GM19324 (cell line): ENCODE data around the gene NBPF1.
"Not testable (repeated sequence)": the region's sequence is repeated elsewhere in the genome, so short reads cannot be mapped to it uniquely, and the experiment has no call there.

Experiments used
- ATAC-seq: cut with Tn5 transposase; IDR thresholded peaks from one replicate; pipeline ENCODE4 v1.9.1; 2021; ENCODE audit warnings: mild to moderate bottlenecking, moderate library complexity; ENCODE audit not compliant: unreplicated experiment, low FRiP score

The NBPF1 gene

DNA sequence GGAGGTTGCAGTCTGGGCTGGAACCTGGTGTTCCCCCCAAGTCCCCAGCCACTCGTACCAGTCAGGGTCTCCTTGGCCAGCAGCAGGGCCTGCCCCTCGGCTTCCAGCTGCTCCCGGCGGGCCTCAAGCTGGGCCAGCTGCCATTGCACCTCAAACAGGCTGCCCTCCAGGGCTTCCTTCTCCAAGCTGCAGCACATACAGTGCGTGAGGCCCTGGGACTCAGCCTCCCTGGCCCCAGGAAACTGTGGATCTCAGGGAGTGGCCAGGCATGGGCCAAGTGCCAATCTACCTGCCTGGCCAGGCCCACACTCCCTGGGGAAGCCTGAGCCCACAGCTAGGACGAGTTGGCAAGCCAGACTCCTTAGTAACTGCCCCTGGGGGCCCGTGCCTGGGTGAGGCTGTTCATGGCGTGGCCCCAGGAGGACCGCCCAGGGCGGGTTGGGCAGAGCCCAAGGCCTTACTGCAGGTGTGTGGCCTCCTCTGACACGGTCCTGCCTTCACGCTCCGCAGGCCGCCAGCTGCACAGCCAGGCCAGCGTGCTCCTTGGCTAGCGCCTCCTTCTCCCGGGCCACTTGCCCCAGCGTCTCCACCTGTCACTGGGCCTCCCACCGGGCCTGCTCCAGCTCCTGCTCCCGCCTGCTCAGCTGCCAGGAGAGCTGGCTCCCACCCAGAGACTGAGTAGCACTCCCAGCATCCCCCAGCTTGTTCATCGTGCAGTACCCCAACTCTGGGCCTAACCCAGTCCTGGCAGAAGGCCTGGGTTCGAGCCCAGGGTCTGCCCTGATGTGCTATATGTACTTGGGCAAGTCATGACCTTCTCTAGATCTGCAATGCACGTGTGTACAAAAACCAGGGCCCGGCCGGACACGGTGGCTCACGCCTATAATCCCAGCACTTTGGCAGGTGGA, 10.7 kb upstream of the NBPF1 start:
- not testable (repeated sequence) for ATAC-seq

DNA sequence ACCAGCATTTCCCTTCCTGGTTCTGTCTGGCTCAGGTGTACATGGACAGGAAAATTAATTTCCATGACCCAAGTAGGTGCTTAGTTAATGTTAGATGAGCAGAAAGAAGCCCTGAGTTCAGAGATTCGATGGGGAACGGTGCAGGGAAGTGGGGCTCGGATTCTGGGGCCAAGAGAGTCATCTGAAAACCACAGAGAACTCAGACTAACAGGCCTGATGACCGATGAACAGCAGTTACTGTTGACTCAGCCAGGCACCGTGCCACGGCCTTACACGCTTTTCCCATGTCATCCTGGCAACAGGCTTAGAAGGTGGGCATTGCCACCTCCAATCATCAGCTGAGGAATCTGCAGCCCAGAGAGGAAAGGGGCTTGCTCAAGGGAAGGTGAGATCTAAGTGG, 10.0 kb upstream of the NBPF1 start:
- ATAC-seq: not testable (repeated sequence)

DNA sequence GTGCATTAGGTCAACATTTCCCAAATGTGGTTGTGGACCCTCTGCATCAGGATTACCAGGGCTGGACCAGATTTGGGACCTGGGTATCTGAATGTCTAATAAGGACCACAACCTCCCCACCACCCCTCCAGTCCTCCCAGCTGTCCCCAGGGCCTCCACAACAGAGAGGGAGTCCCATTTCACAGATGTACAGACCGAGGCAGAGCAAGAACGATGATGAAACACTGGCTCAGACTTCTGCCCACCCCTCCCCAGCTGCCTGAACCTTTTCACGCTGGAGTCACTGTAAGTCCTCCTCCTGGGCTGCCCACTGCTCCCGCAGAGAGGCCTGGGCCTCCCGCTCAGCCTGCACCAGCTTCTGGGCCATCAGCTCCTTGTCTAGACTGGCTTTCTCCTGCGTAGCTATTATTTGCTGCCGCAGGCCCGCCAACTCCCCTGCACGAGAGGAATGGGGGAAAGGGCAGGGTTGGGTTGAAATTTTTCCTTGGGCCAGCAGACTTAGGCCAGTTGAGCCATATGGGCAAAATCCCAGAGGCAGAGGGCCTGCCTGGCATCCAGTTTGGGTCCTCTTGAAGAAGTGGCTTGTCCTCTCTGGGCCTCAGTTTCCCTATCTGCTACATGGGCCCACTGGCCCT, 8.4 kb upstream of the NBPF1 start:
- ATAC-seq: not testable (repeated sequence)

DNA sequence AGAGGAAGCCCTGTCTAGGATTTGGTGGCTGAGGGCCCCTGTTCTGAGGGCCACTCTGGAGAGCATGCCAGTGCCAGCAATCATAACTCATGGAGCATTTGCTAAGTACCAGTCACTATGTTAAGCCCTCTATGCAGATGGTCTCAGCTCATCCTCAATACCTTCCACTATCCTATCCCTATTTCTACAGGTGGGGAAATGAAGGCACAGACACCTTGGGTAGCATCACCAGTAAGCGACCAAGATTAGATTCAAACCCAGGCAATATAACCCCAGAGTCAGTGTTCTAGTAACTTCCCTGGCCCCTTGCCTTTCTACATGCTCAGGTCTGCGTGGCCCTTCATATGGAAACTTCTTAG, 7.9 kb upstream of the NBPF1 start:
- ATAC-seq: no peak

DNA sequence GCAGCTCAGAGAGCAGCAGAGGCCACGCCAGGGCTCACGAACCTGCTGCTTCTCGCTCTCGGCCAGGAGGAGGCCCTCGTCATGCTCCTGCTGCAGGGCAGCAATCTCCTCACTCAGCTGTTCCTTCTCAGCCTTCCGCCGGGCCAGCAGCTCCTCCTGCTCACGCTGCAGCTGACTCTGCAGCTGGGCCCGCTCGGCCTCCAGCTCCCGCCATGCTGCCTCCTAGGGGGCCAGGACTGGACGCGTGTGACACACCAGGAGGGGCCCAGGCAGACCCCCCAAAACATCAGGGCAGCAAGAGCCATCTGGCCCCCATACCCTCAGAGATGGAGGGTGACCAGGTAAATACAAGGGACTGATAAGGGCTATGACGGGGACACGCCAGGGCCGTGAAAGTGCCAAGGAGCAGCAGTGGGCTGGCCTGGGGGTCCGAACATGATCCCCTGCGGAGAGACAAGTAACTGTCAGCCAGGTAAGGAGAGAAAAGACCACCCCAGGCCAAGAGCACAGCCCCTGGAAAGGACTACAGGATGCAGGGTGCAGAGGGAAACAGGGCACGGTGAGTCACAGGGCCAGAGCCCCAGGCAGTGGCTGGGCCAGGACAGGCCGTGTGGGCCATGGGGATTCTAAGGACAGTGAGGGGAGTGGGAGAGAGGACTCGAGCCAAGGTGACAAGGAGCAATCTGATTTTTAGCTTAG, 6.6 kb upstream of the NBPF1 start:
- ATAC-seq: not testable (repeated sequence)

DNA sequence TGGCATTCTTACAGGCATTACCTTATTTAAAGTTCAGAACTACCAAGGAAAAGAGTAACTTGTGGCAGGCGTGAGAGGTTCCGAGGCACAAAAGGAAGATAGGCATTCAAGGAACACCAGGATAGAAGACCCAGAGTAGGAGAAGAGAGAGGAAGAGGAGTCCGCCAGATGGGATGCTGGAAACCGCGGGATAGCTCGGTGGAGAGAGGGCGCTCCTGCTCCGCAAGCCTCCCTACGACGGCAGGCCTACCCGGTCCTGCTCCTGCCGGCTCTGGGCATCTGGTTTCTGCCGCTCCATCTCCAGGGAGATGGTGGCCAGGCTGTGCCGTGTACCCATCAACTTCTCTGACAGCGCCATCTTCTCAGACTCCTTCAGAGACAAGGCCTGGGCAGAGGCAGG, 5.4 kb upstream of the NBPF1 start:
- no peak for ATAC-seq

DNA sequence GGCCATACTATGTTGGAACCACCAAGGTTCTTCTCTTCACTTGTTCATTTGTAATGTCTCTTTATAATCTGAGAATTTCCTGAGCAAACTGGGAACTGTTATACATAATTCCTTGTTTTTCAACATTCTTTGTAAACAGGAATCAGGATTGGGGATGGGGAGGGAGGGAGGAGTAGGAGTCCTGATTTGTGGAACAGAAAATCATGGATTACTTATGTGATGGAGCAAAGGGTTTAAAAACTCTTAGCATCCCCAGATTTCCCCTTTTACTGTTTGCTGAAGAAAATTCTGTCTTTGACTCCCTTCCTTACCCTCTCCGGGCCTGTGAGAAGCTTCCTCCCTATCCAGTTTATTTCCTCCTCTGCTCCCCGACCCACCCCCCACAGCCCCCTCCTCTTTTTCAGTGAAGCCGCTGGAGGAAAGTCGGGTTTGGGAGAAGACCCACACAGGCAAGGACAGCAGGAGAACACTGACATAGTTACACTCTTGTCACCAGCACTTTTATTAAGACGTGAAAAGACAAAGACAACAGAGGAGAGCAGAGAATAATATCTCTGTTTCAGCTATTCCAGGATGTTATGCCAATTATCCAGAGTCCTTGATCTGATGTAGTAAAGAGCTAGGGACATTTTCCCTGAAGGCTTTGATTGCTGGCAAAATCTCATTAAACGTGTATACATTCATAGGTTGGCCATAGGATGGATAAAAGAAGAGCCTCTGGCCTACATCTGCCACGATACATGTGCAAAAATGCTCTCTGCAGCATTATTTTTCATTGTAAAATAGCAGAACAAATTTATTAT, 4.6 kb upstream of the NBPF1 start:
- ATAC-seq: no peak

DNA sequence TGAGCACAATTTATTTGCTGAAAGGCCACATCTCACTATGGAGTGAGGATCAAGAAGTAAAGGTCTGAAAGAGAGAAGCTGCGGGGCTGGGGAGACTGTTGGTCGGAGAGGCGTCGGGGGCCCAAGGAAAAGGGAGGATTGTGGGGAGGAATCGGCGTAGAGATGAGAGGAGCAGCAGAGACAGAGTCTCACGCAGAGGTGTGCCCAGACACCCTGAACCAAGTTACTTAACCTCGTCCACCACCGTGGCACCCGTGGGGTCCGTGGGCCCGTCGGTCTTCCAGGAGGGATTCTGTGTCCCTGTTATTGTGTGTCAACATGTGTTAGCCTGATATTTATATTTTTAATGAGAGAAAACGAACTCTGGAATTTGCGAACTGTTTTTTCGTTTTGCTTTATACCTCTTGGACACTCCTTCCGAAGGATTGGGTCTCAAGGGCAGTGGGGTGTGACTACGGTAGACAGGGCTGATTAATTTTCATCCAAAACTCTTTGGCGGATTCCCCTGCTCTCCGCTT, 3.8 kb upstream of the NBPF1 start:
- no peak for ATAC-seq

DNA sequence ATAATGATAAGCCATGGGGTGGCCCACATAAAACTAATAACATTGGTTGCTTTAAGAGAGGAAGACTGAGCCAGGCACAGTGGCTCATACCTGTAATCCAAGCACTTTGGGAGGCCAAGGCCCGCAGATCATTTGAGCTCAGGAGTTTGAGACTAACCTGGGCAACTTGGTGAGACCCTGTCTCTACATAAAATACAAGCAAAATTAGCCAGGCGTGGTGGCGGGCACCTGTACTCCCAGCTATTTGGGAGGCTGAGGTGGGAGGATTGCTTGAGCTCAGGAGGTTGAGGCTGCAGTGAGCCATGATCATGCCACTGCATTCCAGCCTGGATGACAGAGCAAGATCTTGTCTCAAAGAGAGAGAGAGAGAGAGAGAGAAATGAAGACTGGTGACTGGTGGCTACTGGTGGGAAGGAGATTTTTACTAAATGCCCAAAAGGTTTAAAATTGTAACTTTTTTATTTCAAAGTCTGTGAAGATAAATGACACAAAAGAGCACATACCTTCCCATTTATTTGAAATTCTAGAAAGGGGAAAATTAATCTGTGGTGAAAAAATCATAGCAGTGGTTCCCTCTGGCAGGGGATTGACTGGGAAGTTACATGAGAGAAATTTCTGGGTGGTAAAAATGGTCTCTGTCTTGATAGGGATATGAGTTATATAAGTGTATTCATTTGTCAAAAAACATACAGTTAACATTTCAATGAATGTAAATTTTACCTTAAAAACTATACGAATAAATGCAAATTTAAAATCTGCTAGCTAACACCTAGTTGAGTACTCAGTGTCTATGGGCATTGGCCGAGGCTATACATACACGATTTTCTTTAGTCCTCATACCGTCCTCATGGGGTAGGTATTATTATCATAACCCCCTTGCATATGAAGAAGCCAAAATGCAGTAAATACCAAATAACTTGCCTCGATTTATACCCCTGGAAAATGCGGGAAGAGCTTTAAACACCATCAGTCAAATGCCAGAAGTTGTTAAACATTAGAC, 2.2 kb upstream of the NBPF1 start:
- no peak for ATAC-seq

DNA sequence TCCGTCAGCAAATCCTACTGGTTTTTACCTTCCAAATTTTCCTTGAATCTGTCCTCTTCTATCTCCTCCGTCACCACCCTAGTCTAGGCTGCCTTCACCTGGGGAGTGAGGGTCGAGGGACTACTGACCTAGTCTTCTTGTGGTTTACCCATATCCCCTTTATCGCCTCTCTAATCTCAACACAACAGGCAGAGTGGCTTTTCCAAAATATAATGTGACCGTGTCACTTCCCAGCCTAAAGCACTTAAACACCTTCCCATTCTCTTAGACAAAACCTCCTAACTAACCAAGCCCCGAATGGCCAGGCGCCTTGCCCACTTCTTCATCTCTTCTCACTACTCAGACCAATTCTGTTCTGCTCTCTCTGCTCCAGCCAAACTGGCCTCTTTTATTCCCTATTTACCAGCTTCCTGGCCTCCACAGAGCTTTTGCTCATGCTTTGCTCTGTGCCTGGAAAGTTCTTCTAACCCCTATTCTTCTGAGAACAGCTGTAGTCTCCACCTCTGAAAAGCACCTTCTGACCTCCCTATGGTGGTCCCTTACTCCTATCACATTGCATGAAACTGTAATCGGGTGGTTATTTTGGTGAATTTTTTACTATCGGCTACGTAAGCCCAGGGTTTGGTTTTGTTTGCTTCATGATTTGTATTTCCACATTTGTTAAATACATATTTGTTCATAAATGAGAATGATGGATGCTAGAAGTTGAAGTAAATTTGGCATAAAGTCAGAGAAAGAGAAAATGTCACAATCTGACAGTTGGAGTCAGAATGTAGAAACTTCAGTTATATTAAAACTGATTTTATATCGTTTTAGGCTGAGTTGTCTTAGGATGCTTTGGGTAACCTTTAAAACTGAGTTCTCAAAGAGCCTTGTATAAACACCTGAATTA, 1.2 kb upstream of the NBPF1 start:
- ATAC-seq: no peak

DNA sequence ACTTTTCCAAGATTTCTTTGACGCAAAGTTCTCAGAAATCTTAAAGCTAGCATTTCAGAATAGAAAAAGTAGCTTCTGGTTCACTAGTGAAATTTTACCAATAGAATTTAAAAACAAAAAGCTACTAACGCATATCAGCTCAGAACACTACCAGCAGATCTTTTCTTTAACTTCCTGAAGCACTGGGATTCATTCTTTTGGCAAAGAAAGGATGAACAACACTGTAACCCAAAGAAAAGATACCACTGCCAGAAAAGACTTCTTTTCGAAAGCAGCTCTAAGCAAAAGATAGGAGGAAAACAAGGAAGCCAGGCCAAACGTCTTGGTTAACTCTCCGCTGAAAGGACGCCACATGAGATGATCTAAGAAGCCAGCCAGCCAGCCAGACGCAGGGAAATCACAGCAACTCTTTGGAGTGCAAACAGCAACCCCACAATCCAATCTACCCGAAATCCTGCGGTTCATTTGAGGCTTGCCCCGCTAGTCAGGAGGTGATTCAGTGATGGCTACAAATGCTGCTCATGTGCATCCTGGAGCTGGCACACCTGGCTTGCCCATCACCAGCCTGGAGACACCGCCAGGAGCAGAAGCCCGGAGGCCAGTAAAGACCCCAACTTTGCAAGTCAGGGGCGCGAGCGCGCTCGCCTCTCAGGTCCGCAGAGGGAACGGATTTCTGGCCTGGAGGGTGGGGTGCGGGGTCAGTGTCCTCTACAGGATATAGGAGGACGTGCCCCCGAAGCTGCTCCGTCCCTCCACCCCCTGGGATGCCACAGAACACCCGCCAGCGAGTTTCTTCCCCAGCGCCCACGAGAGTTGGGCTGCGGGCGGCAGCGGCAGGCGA, 812 bp downstream of the NBPF1 start:
- ATAC-seq: no peak

DNA sequence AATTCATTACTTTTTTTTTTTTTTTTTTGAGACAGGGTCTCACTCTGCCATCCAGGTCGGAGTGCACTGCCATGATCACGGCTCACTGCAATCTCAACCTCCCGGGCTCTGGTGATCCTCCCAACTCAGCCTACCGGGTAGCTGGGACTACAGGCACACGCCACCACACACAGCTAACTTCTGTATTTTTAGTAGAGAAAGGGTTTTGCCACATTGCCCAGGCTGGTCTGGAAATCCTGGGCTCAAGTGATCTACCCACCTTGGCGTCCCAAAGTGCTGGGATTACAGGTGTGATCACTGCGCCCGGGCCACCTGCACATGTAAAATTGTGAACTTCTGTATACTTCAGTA, 1.4 kb downstream of the NBPF1 start:
- not testable (repeated sequence) for ATAC-seq

DNA sequence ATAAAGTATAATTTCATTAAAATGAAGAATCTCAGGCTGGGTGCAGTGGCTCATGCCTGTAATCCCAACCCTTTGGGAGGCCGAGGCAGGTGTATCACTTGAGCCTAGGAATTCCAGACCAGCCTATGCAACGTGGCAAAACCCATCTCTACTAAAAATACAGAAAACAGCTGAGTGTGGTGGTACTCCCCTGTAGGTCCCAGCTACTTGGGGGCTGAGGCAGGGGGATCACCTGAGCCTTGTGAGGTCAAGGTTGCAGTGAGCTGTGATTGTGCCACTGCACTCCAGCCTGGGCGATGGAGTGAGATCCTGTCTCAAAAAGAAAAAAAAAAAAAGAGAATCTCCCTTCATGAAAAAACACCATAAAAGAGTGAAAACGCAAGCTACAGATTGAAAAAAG, 2.2 kb downstream of the NBPF1 start:
- not testable (repeated sequence) for ATAC-seq

DNA sequence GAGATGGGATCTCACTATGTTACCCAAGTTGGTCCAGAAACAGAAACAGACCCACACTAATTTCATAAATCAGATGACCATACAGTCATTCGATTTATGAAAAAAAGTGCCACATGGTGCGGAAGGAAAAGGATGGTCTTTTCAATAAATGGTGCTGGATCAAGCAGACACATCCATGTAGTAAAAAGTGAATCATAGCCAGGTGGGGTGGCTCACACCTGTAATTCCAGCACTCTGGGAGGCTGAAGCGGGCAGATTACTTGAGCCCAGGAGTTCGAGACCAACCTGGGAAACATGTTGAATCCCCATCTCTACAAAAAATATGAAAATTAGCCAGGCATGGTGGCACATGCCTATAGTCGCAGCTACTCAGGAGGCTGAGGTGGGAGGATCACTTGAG, 2.8 kb downstream of the NBPF1 start:
- ATAC-seq: not testable (repeated sequence)

DNA sequence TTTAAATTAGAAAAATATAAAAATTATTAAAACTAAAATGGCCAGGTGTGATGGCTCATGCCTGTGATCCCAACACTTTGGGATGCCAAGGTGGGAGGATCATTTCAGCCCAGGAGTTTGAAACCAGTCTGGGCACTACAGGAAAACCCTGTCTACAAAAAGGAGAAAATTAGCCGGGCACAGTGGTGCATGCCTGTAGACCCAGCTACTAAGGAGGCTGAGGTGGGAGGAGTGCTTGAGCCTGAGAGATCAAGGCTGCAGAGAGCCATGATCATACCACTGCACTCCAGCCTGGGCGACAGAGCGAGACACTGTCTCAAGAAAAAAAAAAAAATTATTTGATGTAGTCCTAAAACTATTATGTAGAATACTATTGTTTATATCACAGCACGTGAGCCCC, 3.6 kb downstream of the NBPF1 start:
- ATAC-seq: not testable (repeated sequence)

DNA sequence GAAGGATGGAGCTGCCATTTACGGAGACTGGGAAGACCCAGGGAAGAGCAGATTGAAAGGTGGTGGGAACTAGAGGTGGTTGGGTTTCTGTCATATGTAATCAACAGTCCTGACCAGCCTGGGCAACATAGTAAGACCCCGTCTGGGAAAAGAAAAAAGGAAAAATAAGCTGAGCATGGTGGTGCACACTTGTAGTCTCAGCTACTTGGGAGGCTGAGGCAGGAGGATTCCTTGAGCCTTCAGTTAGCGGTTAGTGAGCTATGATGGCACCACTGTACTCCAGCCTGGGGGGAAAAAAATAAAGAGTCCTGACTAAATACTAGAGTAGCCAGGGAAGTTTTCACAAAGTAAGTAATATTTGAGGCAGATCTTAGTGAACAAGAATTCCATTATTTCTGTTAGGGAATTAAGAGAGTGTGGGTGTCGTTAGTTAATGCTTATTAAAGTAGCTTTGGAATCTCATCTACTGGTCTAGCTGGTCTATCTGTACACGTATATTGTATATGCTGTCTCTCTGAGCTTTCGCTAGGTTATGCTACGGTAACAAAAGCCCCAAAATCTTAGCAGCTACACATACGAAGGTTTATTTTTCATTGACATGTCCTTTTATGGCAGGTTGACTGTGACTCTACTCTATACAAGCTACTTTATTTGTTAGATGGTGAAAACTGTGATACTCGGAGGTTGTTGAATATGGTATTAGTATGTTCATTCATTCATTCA, 4.4 kb downstream of the NBPF1 start:
- no peak for ATAC-seq
